ENCODE data around the gene IRF1. TPM values are rescaled to one million over a fixed set of nuclear protein-coding genes. Genes with fewer than 3 reads are reported as not detected.

Gene IRF1
- total and polyA plus RNA-seq, 2 of the 8 experiments (the other 6 are each of a cell fraction or from before 2014, with no cell fraction given): 4.0 to 8.5 TPM

- no peak overlapping the region for H3K23ac ChIP-seq (ENCODE audit: insufficient read length)
- no peaks in the 10 kb centered on the region; the same call in 1 of the 2 replicates for H3K23me2 ChIP-seq (ENCODE audit: low read depth, low read length)
- FAIRE-seq (no peak), DNase-seq (ENCODE audit: low read depth in 1 of 2, low spot score in 2 of 2) (no peak)
- H3K27me3 ChIP-seq (replicated peaks in 1 of 4; ENCODE audit: control insufficient read depth in 3 of 4, extremely low read depth in 1 of 4, insufficient read depth in 3 of 4, low read length in 3 of 4): no peaks in the 10 kb centered on the region
- H2BK20ac ChIP-seq (ENCODE audit: low read length): no peak overlapping the region
- no peak overlapping the region for H3K56ac ChIP-seq (replicated peaks; ENCODE audit: insufficient read length, low read depth, low read length)
- H3K4ac ChIP-seq (replicated peaks; ENCODE audit: insufficient read length, low read depth, low read length): no peak overlapping the region
- no peak overlapping the region for H2AFZ ChIP-seq (ENCODE audit: low read length)
- no peaks in the 10 kb centered on the region for H3K79me1 ChIP-seq (ENCODE audit: low read depth, low read length)
- no peak overlapping the region for H3K27ac ChIP-seq (ENCODE audit: low read depth, low read length)
- H2BK120ac ChIP-seq (replicated peaks; ENCODE audit: low read depth, low read length): no peak overlapping the region
- no peaks in the 10 kb centered on the region for H4K20me1 ChIP-seq (replicated peaks in 1 of 2; ENCODE audit: control insufficient read depth in 1 of 2, insufficient read depth in 2 of 2, low read length in 2 of 2)
- no peak overlapping the region for H2AK5ac ChIP-seq (ENCODE audit: low read depth, low read length)
- H2BK5ac ChIP-seq (ENCODE audit: low read depth, low read length): no peak overlapping the region
- no peak overlapping the region for H4K8ac ChIP-seq (ENCODE audit: extremely low read depth, insufficient read depth, low read length)
- H3K4me3 ChIP-seq (ENCODE audit: extremely low read depth in 1 of 4, insufficient read depth in 2 of 4, low read depth in 3 of 4, low read length in 4 of 4): no peak overlapping the region
- 80% methylated on average over 4 of the region's 4 CpGs; no CpG with 5 or more reads in 1 of the 2 experiments for WGBS, 2 experiments (ENCODE audit: extremely low coverage in 1 of 2, insufficient coverage in 1 of 2, insufficient read length in 1 of 2, insufficient replicate concordance in 2 of 2, low coverage in 1 of 2, low lambda C conversion rate in 2 of 2, missing lambda C conversion rate in 1 of 2)
- no peak overlapping the region for H3K4me2 ChIP-seq (ENCODE audit: insufficient read depth in 1 of 2, low read depth in 2 of 2, low read length in 2 of 2)
- H3K9me3 ChIP-seq (ENCODE audit: insufficient read depth in 2 of 2, low read depth in 1 of 2, low read length in 1 of 2): no peaks in the 10 kb centered on the region
- H2BK12ac ChIP-seq (ENCODE audit: low read depth, low read length): no peak overlapping the region
- POLR2A ChIA-PET (ENCODE audit: partially characterized antibody): interaction anchor here (3.4 kb wide), 1 partner anchor 12 kb away, joined by 13 read pairs; the partner anchor contains the start of gene IRF1
- H2BK15ac ChIP-seq (ENCODE audit: low read length): no peak overlapping the region
- H3K14ac ChIP-seq (ENCODE audit: insufficient read length): no peak overlapping the region
- no peak overlapping the region for H4K91ac ChIP-seq (replicated peaks; ENCODE audit: insufficient read length, low read length)
- H4K5ac ChIP-seq (ENCODE audit: insufficient read length, low read depth, low read length): no peak overlapping the region
- no peak overlapping the region for H3K9ac ChIP-seq (replicated peaks in 1 of 4; ENCODE audit: extremely low read depth in 1 of 4, low read depth in 3 of 4, low read length in 3 of 4)
- H3K18ac ChIP-seq (ENCODE audit: extremely low read depth, low read length): no peak overlapping the region
- H3K36me3 ChIP-seq (ENCODE audit: control insufficient read depth in 2 of 4, insufficient read depth in 4 of 4, low read length in 3 of 4): no peaks in the 10 kb centered on the region
- CTCF ChIA-PET (ENCODE audit: partially characterized antibody): interaction anchor here (0.7 to 19.9 kb wide), 13 partner anchors 8 to 438 kb away, joined by 3 to 353 read pairs (median 29); partner anchors contain the start of gene IRF1
- H3K79me2 ChIP-seq (ENCODE audit: control insufficient read depth in 1 of 2, insufficient read depth in 2 of 2, low read length in 2 of 2): no peaks in the 10 kb centered on the region
- peaks cover 0 to 4% (median 0%) of the 10 kb centered on the region in 4 experiments; a peak in 2 of 7 replicates for H3K4me1 ChIP-seq (replicated peaks in 1 of 4; ENCODE audit: control insufficient read depth in 3 of 4, insufficient read depth in 4 of 4, low read length in 3 of 4)
- TF ChIP-seq NANOG (IDR thresholded peaks at IDR 0.05; ENCODE audit: insufficient read depth, low read depth, low read length, poor library complexity, severe bottlenecking) (no peak), SP2 (IDR thresholded peaks at IDR 0.05; ENCODE audit: low read length) (no peak), BACH1 (IDR thresholded peaks at IDR 0.05; ENCODE audit: low read length) (no peak), CTBP2 (IDR thresholded peaks at IDR 0.05; ENCODE audit: borderline replicate concordance, insufficient read depth, insufficient read length, low read length) (no peak)
- TF ChIP-seq, protein P1, sequence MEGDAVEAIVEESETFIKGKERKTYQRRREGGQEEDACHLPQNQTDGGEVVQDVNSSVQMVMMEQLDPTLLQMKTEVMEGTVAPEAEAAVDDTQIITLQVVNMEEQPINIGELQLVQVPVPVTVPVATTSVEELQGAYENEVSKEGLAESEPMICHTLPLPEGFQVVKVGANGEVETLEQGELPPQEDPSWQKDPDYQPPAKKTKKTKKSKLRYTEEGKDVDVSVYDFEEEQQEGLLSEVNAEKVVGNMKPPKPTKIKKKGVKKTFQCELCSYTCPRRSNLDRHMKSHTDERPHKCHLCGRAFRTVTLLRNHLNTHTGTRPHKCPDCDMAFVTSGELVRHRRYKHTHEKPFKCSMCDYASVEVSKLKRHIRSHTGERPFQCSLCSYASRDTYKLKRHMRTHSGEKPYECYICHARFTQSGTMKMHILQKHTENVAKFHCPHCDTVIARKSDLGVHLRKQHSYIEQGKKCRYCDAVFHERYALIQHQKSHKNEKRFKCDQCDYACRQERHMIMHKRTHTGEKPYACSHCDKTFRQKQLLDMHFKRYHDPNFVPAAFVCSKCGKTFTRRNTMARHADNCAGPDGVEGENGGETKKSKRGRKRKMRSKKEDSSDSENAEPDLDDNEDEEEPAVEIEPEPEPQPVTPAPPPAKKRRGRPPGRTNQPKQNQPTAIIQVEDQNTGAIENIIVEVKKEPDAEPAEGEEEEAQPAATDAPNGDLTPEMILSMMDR (IDR thresholded peaks at IDR 0.05; ENCODE audit: control extremely low read depth in 1 of 3, insufficient read depth in 1 of 3, low read depth in 1 of 3, low read length in 3 of 3): no peak
Observed at GRCh38 chr5:132503244-132503643, 12.7 kb upstream of the IRF1 start.

Measured in H1 (cell line).